ENCODE results near the gene FOXI1.

The FOXI1 gene

DNA sequence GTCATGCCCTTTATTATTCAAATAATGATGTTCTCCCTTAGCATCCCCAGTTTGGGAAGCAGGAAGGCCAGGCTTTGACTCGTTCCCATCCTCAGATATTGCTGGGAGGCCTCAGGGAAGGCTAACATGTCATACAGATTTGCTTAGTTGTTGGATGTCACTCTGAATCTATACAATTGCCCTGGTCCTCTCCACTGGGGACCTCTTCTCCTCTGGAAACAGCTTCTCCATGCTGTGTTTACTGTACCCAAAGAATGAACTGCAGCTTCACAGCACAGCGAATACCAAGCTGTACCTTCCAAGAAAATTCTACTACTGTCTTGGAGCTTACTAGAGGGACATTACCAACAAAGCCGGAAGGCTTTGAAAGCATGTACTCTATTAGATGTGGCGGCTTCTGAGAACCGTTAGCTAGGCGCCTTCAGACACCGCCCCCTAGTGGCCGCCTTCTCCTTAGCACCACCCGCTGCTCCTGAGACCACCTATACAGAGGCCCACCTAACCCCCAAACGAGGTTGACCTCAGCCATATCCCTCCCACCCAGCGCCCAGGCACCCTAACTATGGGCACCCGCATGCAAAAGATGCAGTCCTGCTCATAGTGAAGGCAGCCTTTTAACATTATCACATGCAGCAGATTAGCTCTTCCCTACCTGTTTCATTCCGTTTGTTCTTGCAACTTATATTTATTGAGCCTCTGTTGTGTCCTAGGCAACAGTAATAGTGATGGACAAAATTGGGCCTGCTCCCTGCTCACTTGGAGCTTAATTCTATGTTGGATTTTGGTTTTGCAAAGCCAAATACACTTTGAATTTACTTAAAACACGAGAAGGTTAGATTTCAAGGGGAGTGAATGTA lies 34.9 kb upstream of the FOXI1 start:
- no peaks in the 10 kb centered on the region for H3K27me3 ChIP-seq (ENCODE audit: insufficient read depth, low read length)

DNA sequence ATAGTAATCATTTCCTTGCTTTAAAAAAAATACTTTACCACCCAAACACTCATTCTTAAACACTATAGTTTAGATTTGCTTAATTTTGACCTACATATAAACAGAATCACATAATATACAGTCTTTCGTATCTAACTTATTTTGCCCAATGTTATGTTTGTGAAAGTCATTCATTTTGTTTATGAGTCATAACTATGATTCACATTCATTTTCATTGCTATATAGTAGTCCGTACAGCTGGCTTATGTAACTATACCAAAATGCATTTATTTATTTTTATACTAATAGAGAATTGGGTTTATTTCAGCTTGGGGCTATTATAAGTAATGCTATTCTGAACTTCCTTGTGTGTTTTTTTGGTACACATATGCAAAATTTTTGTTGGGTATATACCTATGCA lies 33.9 kb upstream of the FOXI1 start:
- Histone ChIP-seq H3K4me3 (ENCODE audit: low read depth, low read length, poor library complexity, severe bottlenecking) (no peak overlapping the region), H3K9ac (ENCODE audit: low read length) (no peak overlapping the region), H3K79me2 (ENCODE audit: insufficient read depth, low read length) (no peaks in the 10 kb centered on the region), H3K4me2 (ENCODE audit: low read length) (no peak overlapping the region), H3K27me3 (ENCODE audit: insufficient read depth, low read length) (no peaks in the 10 kb centered on the region), H3K9me2 (ENCODE audit: low read depth, low read length) (no peaks in the 10 kb centered on the region), H3K27ac (ENCODE audit: low read depth, low read length, poor library complexity, severe bottlenecking) (no peak overlapping the region), H3K36me3 (ENCODE audit: insufficient read depth, low read length) (peaks cover 56% of the 10 kb centered on the region), H3F3A (ENCODE audit: insufficient read depth, low read length) (no peaks in the 10 kb centered on the region), H4K20me1 (ENCODE audit: insufficient read depth, low read length) (no peaks in the 10 kb centered on the region), H2AFZ (ENCODE audit: low read length) (no peak overlapping the region), H3K9me3 (ENCODE audit: low read length) (no peaks in the 10 kb centered on the region), H3K4me1 (ENCODE audit: insufficient read depth, low read length, severe bottlenecking) (no peaks in the 10 kb centered on the region)
- TF ChIP-seq, protein P1, sequence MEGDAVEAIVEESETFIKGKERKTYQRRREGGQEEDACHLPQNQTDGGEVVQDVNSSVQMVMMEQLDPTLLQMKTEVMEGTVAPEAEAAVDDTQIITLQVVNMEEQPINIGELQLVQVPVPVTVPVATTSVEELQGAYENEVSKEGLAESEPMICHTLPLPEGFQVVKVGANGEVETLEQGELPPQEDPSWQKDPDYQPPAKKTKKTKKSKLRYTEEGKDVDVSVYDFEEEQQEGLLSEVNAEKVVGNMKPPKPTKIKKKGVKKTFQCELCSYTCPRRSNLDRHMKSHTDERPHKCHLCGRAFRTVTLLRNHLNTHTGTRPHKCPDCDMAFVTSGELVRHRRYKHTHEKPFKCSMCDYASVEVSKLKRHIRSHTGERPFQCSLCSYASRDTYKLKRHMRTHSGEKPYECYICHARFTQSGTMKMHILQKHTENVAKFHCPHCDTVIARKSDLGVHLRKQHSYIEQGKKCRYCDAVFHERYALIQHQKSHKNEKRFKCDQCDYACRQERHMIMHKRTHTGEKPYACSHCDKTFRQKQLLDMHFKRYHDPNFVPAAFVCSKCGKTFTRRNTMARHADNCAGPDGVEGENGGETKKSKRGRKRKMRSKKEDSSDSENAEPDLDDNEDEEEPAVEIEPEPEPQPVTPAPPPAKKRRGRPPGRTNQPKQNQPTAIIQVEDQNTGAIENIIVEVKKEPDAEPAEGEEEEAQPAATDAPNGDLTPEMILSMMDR (IDR thresholded peaks at IDR 0.05; ENCODE audit: low read length), result no peak
- no peak for TF ChIP-seq EZH2 (IDR thresholded peaks at IDR 0.05; ENCODE audit: borderline replicate concordance, low read length)

More for the DNA sequence above, 34.9 kb upstream of the FOXI1 start:
- no peaks in the 10 kb centered on the region for H4K20me1 ChIP-seq (ENCODE audit: insufficient read depth, low read length)
- no peak overlapping the region for H3K4me3 ChIP-seq (ENCODE audit: low read depth, low read length, poor library complexity, severe bottlenecking)
- peaks cover 47% of the 10 kb centered on the region for H3K36me3 ChIP-seq (ENCODE audit: insufficient read depth, low read length)
- no peaks in the 10 kb centered on the region for H3F3A ChIP-seq (ENCODE audit: insufficient read depth, low read length)
- TF ChIP-seq, protein P1 (IDR thresholded peaks at IDR 0.05; ENCODE audit: low read length), result peak; percentile 66
- no peak for TF ChIP-seq EZH2 (IDR thresholded peaks at IDR 0.05; ENCODE audit: borderline replicate concordance, low read length)
- H3K4me2 ChIP-seq (ENCODE audit: low read length), result no peak overlapping the region
- H3K4me1 ChIP-seq (ENCODE audit: insufficient read depth, low read length, severe bottlenecking), result no peaks in the 10 kb centered on the region
- H3K27ac ChIP-seq (ENCODE audit: low read depth, low read length, poor library complexity, severe bottlenecking), result no peak overlapping the region
- no peaks in the 10 kb centered on the region for H3K9me2 ChIP-seq (ENCODE audit: low read depth, low read length)
- no peaks in the 10 kb centered on the region for H3K79me2 ChIP-seq (ENCODE audit: insufficient read depth, low read length)
- no peak overlapping the region for H2AFZ ChIP-seq (ENCODE audit: low read length)
- no peak overlapping the region for H3K9ac ChIP-seq (ENCODE audit: low read length)
- no peaks in the 10 kb centered on the region for H3K9me3 ChIP-seq (ENCODE audit: low read length)

DNA sequence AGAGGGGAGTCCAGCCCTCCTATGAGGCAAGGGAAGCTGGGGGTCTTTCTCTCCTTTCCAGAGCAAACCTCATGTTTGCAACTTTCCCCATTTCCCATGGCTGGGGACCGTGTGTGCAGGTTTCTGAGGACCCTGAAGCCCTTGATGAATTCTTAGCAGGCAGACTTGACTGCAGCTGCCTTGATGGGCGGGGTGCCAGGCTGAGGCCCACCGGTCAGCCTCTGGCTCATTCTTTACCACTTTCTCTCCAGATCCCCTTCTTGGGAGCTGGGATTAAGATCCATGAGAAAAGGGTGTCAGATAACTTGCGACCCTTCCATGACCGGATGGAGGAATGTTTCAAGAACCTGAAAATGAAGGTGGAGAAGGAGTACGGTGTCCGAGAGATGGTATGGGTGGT lies 30.0 kb upstream of the FOXI1 start:
- Histone ChIP-seq H3K27me3 (ENCODE audit: insufficient read depth, low read length) (no peaks in the 10 kb centered on the region), H3K79me2 (ENCODE audit: insufficient read depth, low read length) (no peaks in the 10 kb centered on the region), H3K4me3 (ENCODE audit: low read depth, low read length, poor library complexity, severe bottlenecking) (no peak overlapping the region), H3K9me2 (ENCODE audit: low read depth, low read length) (no peaks in the 10 kb centered on the region), H3K36me3 (ENCODE audit: insufficient read depth, low read length) (peaks cover 61% of the 10 kb centered on the region), H4K20me1 (ENCODE audit: insufficient read depth, low read length) (no peaks in the 10 kb centered on the region), H2AFZ (ENCODE audit: low read length) (no peak overlapping the region), H3F3A (ENCODE audit: insufficient read depth, low read length) (no peaks in the 10 kb centered on the region), H3K4me2 (ENCODE audit: low read length) (no peak overlapping the region), H3K4me1 (ENCODE audit: insufficient read depth, low read length, severe bottlenecking) (no peaks in the 10 kb centered on the region), H3K9me3 (ENCODE audit: low read length) (no peaks in the 10 kb centered on the region), H3K27ac (ENCODE audit: low read depth, low read length, poor library complexity, severe bottlenecking) (no peak overlapping the region), H3K9ac (ENCODE audit: low read length) (no peak overlapping the region)
- TF ChIP-seq EZH2 (IDR thresholded peaks at IDR 0.05; ENCODE audit: borderline replicate concordance, low read length), result no peak
- TF ChIP-seq, protein P1 (IDR thresholded peaks at IDR 0.05; ENCODE audit: low read length), result no peak

Measured in OCI-LY1 (cell line).